Upper lobe of right lung (tissue), 1 donor: ENCODE results near the gene RNF41. TPM values are rescaled to one million over a fixed set of nuclear protein-coding genes. Genes with fewer than 3 reads are reported as not detected.
A peak's percentile ranks its signal among the peaks of the same experiment; 100 is the strongest.

Experiments used
- ATAC-seq: fragments of 200-7000 bp; cut with Tn5 transposase; one replicate; pipeline ENCODE4 v1.9.1; 2020; ENCODE audit warnings: mild to moderate bottlenecking, moderate library complexity
- DNase-seq: peaks from one replicate; pipeline ENCODE4 v3.0.0-alpha.2; 2020
- H3K27ac ChIP-seq: fragments of 200-600 bp; one replicate; pipeline ENCODE4 v1.8.0; 2022
- H3K27me3 ChIP-seq: fragments of 200-600 bp; one replicate; pipeline ENCODE4 v1.8.0; 2022; ENCODE audit warnings: mild to moderate bottlenecking
- H3K36me3 ChIP-seq: fragments of 200-600 bp; one replicate; pipeline ENCODE4 v1.8.0; 2022
- H3K4me1 ChIP-seq: fragments of 200-600 bp; one replicate; pipeline ENCODE4 v1.8.0; 2022
- H3K4me3 ChIP-seq: fragments of 200-600 bp; one replicate; pipeline ENCODE4 v1.8.0; 2022; ENCODE audit warnings: mild to moderate bottlenecking
- H3K9me3 ChIP-seq: fragments of 200-600 bp; one replicate; pipeline ENCODE4 v1.8.0; 2022
- intact Hi-C: fragments of 100-400 bp; cut with DNase I; formaldehyde crosslinking; loops from one replicate; pipeline ENCODE4 v1.11.0; 2022
- total RNA-seq: library from RNA; stranded (reverse); fragmentation: NEBNext Ultra II Directional; extraction: Animal tissue kit (Norgen Biotek cat#: 25700); gene quantifications from one replicate; pipeline ENCODE4 v1.2.1, GENCODE V29; 2021
- TF ChIP-seq, protein P1 (sequence below): fragments of 200-600 bp; IDR thresholded peaks from one replicate; pipeline ENCODE4 v1.8.0; 2022; ENCODE audit warnings: antibody characterized with exemption
- donor health status: DM: no; HTN: yes; CAD: no; lungs with severe emphysema.

The RNF41 gene
- total RNA-seq, 1 donor from 2014 or later = 51.6 TPM

DNA sequence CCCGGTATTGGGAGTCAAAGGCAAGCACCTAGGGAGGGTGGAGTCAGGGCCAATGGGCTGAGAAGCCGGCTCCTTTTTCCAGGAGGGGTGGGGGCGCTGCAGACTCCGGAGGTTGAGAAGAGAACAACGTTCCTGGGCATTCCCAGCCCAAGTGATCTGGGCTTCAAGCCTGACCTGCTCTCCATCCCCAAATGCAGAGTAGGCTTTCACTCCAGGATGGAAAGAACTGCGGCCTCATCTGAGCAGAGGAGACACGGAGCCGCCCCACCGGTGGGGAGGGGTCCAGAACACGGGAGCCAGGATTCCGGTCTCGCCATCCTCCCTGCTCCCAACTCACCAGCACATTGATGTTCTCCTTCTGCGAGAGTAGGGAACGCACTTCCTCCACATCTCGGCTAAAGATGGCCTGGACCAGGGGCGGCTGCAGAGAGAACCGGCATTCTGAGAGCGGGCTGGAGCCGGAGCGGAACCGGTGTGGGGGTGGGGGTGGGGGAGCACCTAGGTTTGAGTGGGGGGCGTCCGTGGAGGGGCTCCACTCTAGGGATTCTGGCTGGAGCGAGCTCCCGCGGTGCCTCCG lies 35.9 kb upstream of the RNF41 start:
- TF ChIP-seq, protein P1, sequence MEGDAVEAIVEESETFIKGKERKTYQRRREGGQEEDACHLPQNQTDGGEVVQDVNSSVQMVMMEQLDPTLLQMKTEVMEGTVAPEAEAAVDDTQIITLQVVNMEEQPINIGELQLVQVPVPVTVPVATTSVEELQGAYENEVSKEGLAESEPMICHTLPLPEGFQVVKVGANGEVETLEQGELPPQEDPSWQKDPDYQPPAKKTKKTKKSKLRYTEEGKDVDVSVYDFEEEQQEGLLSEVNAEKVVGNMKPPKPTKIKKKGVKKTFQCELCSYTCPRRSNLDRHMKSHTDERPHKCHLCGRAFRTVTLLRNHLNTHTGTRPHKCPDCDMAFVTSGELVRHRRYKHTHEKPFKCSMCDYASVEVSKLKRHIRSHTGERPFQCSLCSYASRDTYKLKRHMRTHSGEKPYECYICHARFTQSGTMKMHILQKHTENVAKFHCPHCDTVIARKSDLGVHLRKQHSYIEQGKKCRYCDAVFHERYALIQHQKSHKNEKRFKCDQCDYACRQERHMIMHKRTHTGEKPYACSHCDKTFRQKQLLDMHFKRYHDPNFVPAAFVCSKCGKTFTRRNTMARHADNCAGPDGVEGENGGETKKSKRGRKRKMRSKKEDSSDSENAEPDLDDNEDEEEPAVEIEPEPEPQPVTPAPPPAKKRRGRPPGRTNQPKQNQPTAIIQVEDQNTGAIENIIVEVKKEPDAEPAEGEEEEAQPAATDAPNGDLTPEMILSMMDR = no peak
- intact Hi-C loops = no loop called here
- H3K36me3 ChIP-seq = peaks cover 44% of the 10 kb centered on the region
- H3K4me3 ChIP-seq = peak overlapping the region; percentile 88
- H3K4me1 ChIP-seq = peaks cover 18% of the 10 kb centered on the region
- no peaks in the 10 kb centered on the region for H3K9me3 ChIP-seq
- H3K27me3 ChIP-seq = no peaks in the 10 kb centered on the region
- H3K27ac ChIP-seq = peak overlapping the region; percentile 71
- no peak for DNase-seq
- ATAC-seq = peak; percentile 16

- Histone ChIP-seq H3K9me3 (no peaks in the 10 kb centered on the region), H3K27ac (peak overlapping the region; percentile 71), H3K4me1 (peaks cover 18% of the 10 kb centered on the region), H3K4me3 (peak overlapping the region; percentile 88), H3K27me3 (no peaks in the 10 kb centered on the region), H3K36me3 (peaks cover 49% of the 10 kb centered on the region)
- DNase-seq = no peak
- TF ChIP-seq, protein P1 = no peak
- ATAC-seq = no peak
- intact Hi-C loops = no loop called here
These were observed 35.3 kb upstream of the RNF41 start for GRCh38 chr12:56257071-56257470.

DNA sequence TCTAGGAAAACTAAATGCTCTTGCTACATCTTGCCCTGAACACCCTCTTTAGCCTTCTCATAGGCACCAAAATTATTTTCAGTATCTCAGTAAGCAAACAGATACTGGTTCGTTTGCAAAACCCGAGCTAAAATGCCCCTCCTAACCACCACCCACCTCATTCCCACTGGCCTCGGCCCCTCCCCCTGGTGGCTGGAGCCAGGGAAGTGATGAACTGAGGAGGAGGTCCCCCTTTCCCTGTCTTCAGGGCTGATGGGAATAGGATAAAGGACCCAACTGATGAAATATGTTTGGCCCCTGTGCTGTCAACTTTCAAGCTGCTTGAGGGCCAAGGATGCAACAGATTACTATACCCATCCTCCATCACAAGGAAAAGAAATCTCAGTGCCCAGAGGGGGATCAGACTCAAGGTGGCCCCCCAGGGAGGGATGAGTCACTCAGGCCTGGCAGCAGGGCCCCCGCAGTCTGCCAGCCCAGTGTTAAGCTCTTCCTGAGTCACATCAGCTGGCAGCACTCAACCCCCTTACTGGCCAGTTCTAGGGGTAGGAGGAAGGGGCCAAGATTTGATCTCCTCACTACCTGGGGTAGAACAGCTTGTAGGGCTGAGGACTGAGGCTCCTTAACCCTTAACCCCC lies 34.7 kb upstream of the RNF41 start:
- no peak overlapping the region for H3K27ac ChIP-seq
- H3K4me3 ChIP-seq = no peak overlapping the region
- TF ChIP-seq, protein P1 = no peak

DNA sequence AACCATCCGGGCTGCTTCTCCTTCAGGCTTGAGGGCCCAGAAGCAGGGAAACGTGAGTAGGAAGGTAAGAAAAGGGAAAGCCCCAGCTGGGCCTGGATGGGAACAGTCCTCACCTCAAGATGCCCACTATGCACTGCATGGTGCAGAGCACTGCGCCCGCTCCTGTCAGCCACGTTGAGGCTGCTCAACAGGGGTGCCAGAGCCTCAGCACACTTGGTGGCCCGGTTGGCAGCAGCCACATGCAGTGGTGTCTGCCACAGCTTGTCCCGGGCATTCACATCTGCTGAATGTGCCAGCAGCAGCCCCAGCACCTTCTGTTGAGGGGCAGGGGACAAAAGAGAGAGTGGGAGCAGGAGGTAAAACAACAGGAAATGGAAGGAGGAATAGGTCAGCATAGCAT lies 33.9 kb upstream of the RNF41 start:
- ATAC-seq (no peak), DNase-seq (no peak)
- Histone ChIP-seq H3K4me3 (no peak overlapping the region), H3K27ac (no peak overlapping the region), H3K36me3 (peaks cover 63% of the 10 kb centered on the region), H3K27me3 (no peaks in the 10 kb centered on the region), H3K9me3 (no peaks in the 10 kb centered on the region), H3K4me1 (peaks cover 18% of the 10 kb centered on the region)
- TF ChIP-seq, protein P1 = no peak
- intact Hi-C loops = no loop called here

More for the DNA sequence above, 34.7 kb upstream of the RNF41 start:
- Histone ChIP-seq H3K27me3 (no peaks in the 10 kb centered on the region), H3K9me3 (no peaks in the 10 kb centered on the region), H3K36me3 (peaks cover 55% of the 10 kb centered on the region), H3K4me1 (peaks cover 18% of the 10 kb centered on the region)
- DNase-seq = no peak
- no peak for ATAC-seq
- intact Hi-C loops = no loop called here

GRCh38 chr12:56253091-56253490 lies 31.4 kb upstream of the RNF41 start:
- Histone ChIP-seq H3K27ac (no peak overlapping the region), H3K4me3 (no peak overlapping the region), H3K9me3 (no peaks in the 10 kb centered on the region), H3K36me3 (peaks cover 89% of the 10 kb centered on the region), H3K27me3 (no peaks in the 10 kb centered on the region), H3K4me1 (peaks cover 12% of the 10 kb centered on the region)
- TF ChIP-seq, protein P1 = no peak
- DNase-seq (no peak), ATAC-seq (no peak)
- intact Hi-C loops = no loop called here
